Fibroblast of pulmonary artery (primary cell): Measurements from ENCODE around the gene IDE.
"Not testable (repeated sequence)": the region's sequence is repeated elsewhere in the genome, so short reads cannot be mapped to it uniquely, and the experiment has no call there.

Source experiments
- DNase-seq: peaks from one replicate; pipeline ENCODE4 v3.0.0-alpha.2; 2010; ENCODE audit warnings: low read depth
- H3K4me3 ChIP-seq: replicated peaks from 2 replicates; pipeline ENCODE4 v1.5.1; 2011; ENCODE audit warnings: low read depth, mild to moderate bottlenecking, control low read depth, low read length, moderate library complexity
- CTCF ChIP-seq: IDR thresholded peaks from 2 replicates; pipeline ENCODE4 v1.5.1; 2011; ENCODE audit warnings: mild to moderate bottlenecking, control low read depth, low read length, inconsistent platforms; ENCODE audit errors: missing control alignments

IDE gene

GRCh38 chr10:92574548-92575261, 812 bp upstream of the IDE start:
- TF ChIP-seq CTCF: no peak
- H3K4me3 ChIP-seq: peak overlapping the region; percentile 90
- peak; percentile 59 for DNase-seq

GRCh38 chr10:92573091-92573797, 649 bp downstream of the IDE start:
- H3K4me3 ChIP-seq: peak overlapping the region; percentile 90
- peak; percentile 18 for TF ChIP-seq CTCF
- DNase-seq: peak; percentile 52

GRCh38 chr10:92572362-92573090, 1.4 kb downstream of the IDE start:
- no peak for DNase-seq
- no peak for TF ChIP-seq CTCF
- H3K4me3 ChIP-seq: peak overlapping the region; percentile 90

GRCh38 chr10:92571649-92572048, 2.2 kb downstream of the IDE start:
- peak; percentile 55 for DNase-seq
- peak overlapping the region; percentile 90 for H3K4me3 ChIP-seq

GRCh38 chr10:92569663-92570062, 4.2 kb downstream of the IDE start:
- DNase-seq, H3K4me3 ChIP-seq: not testable (repeated sequence)

More at GRCh38 chr10:92571649-92572048, 2.2 kb downstream of the IDE start:
- TF ChIP-seq CTCF: no peak

- H3K4me3 ChIP-seq: no peak overlapping the region
- DNase-seq: no peak
- no peak for TF ChIP-seq CTCF
Measured at GRCh38 chr10:92569071-92569470, 4.8 kb downstream of the IDE start.

- no peak overlapping the region for H3K4me3 ChIP-seq
- no peak for TF ChIP-seq CTCF
- DNase-seq: peak; percentile 78
Measured at GRCh38 chr10:92567952-92568600, 5.8 kb downstream of the IDE start.
